PFSK-1 (cell line): ENCODE measurements around the gene CCNL2.
A peak's percentile ranks its signal among the peaks of the same experiment; 100 is the strongest.

ENCODE experiments used
- FOXP2 ChIP-seq: optimal IDR thresholded peaks from 2 replicates; pipeline ENCODE3; 2011; ENCODE audit warnings: borderline replicate concordance, control low read depth, inconsistent platforms; ENCODE audit not compliant: insufficient read depth; ENCODE audit errors: extremely low read length, extremely low read depth
- POLR2AphosphoS5 ChIP-seq: IDR thresholded peaks from 2 replicates; pipeline ENCODE4 v1.6.1; 2012; ENCODE audit warnings: low read depth, mild to moderate bottlenecking, control low read depth, low read length, moderate library complexity
- SIN3A ChIP-seq: IDR thresholded peaks from 2 replicates; pipeline ENCODE4 v1.6.1; 2012; ENCODE audit warnings: mild to moderate bottlenecking, low read length, moderate library complexity, borderline replicate concordance; ENCODE audit not compliant: insufficient read depth
- TAF1 ChIP-seq: IDR thresholded peaks from 2 replicates; pipeline ENCODE4 v1.6.1; 2012; ENCODE audit warnings: low read length, control low read depth, borderline replicate concordance; ENCODE audit not compliant: insufficient read depth
- TF ChIP-seq, protein P1 (sequence below), 2 experiments: IDR thresholded peaks; 2 replicates each; pipeline versions ENCODE4 v1.6.1 to v1.8.0; 2011 to 2012; ENCODE audit warnings: low read depth in 2 of 2, low read length in 2 of 2, control low read depth in 1 of 2, inconsistent platforms in 1 of 2, mild to moderate bottlenecking in 1 of 2, moderate library complexity in 1 of 2; ENCODE audit not compliant: insufficient read depth in 1 of 2

The CCNL2 gene

GRCh38 chr1:1406821-1407635 lies 7.9 kb upstream of the CCNL2 start, which contains the start of gene MRPL20:
Gene MRPL20 (minus strand): TSS chr1:1407293. CDS start chr1:1407217, 76 bp downstream.
- TF ChIP-seq POLR2AphosphoS5 (peak; percentile 88), TAF1 (peak; percentile 99), SIN3A (no peak; the same call in 1 of the 2 replicates), FOXP2 (no peak)
- TF ChIP-seq, protein P1, sequence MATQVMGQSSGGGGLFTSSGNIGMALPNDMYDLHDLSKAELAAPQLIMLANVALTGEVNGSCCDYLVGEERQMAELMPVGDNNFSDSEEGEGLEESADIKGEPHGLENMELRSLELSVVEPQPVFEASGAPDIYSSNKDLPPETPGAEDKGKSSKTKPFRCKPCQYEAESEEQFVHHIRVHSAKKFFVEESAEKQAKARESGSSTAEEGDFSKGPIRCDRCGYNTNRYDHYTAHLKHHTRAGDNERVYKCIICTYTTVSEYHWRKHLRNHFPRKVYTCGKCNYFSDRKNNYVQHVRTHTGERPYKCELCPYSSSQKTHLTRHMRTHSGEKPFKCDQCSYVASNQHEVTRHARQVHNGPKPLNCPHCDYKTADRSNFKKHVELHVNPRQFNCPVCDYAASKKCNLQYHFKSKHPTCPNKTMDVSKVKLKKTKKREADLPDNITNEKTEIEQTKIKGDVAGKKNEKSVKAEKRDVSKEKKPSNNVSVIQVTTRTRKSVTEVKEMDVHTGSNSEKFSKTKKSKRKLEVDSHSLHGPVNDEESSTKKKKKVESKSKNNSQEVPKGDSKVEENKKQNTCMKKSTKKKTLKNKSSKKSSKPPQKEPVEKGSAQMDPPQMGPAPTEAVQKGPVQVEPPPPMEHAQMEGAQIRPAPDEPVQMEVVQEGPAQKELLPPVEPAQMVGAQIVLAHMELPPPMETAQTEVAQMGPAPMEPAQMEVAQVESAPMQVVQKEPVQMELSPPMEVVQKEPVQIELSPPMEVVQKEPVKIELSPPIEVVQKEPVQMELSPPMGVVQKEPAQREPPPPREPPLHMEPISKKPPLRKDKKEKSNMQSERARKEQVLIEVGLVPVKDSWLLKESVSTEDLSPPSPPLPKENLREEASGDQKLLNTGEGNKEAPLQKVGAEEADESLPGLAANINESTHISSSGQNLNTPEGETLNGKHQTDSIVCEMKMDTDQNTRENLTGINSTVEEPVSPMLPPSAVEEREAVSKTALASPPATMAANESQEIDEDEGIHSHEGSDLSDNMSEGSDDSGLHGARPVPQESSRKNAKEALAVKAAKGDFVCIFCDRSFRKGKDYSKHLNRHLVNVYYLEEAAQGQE (IDR thresholded peaks at IDR 0.05; ENCODE audit: insufficient read depth in 1 of 2, low read depth in 2 of 2, low read length in 2 of 2), result peak in 1 of 2 experiments; percentile 71; a peak in 2 of 4 replicates

DNA sequence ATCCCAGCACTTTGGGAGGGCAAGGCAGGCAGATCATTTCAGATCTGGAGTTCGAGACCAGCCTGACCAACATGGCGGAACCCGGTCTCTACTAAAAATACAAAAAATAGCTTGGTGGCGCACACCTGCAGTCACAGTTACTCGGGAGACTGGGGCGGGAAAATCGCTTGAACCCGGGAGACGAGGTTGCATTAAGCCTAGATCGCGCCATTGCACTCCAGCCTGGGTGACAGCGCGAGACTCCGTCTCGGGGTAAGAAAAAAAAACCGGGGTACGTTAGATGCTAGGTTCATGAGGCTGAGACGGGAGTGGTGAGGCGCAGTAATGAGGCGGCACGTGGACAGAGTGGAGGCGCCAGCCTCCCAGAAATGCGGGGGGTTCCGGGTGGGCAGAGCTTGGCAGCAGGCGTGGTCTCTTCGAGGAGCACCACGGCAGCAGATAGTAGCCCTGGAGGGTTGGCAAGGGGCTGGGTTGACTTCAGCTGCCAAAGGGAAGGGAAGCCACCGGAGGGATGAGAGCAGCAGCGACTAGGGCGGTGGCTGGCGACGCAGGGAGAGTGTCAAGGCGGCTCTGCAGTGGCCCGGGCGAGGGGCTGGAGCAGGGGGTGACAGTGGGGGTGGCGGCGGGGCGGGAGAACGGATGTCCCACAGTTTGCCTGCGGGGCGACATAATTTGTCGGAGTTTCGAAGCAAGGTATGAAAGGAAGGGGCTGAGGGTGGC lies 7.1 kb upstream of the CCNL2 start:
- TF ChIP-seq TAF1 (no peak), FOXP2 (no peak), POLR2AphosphoS5 (no peak), SIN3A (no peak)
- TF ChIP-seq, protein P1 (IDR thresholded peaks at IDR 0.05; ENCODE audit: insufficient read depth in 1 of 2, low read depth in 2 of 2, low read length in 2 of 2), result no peak

- TF ChIP-seq SIN3A, result no peak
- TF ChIP-seq, protein P1 (IDR thresholded peaks at IDR 0.05; ENCODE audit: insufficient read depth in 1 of 2, low read depth in 2 of 2, low read length in 2 of 2), result no peak
- no peak for TF ChIP-seq FOXP2
- no peak for TF ChIP-seq TAF1
- no peak for TF ChIP-seq POLR2AphosphoS5
These were observed 4.5 kb upstream of the CCNL2 start for GRCh38 chr1:1403653-1404052.

GRCh38 chr1:1402072-1402900 lies 3.2 kb upstream of the CCNL2 start:
- TF ChIP-seq POLR2AphosphoS5 (peak; percentile 14), SIN3A (peak; percentile 52; the same call in 1 of the 2 replicates), FOXP2 (no peak)

DNA sequence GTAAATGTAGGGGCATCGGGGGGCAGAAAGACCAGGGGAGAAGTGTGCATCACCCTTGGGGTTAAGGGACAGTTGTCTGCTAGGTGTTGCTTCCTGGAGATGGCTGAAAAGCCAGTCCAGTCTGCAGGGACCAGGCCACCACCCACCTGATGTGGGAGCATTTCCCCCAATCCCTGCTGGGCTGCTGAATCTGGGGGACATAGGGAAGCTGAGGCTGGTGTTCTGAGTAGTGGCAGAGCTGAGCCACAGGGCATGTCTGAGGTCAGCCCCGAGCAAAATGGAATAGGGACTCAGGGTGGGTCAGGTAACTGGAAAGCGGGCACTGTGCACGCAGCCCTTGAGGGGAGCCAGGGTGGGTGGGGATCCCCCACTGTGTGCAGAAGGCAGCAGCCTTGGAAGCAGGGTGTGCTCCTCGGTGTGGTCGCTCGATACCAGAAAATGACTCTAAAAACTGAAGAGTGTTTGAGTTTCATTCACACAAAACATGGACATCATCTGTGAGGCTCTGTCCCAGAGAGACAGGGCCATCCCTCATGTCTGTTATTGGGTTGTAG lies 2.4 kb upstream of the CCNL2 start:
- peak; percentile 46; the same call in 1 of the 2 replicates for TF ChIP-seq POLR2AphosphoS5
- TF ChIP-seq SIN3A, result no peak
